ENCODE results near the gene ZFYVE21.

GRCh38 chr14:103690332-103690731 lies 25.3 kb upstream of the ZFYVE21 start:
- TF ChIP-seq CTCF (IDR thresholded peaks at IDR 0.05) (no peak), POLR2A (IDR thresholded peaks at IDR 0.05) (no peak)
